Upper lobe of left lung (tissue), 6 donors: ENCODE results near the gene TRMO. TPM values are rescaled to one million over a fixed set of nuclear protein-coding genes. Genes with fewer than 3 reads are reported as not detected.
A peak's percentile ranks its signal among the peaks of the same experiment; 100 is the strongest.

Experiments
- ATAC-seq, 2 donors: fragments of 200-7000 bp; cut with Tn5 transposase; one replicate each; pipeline ENCODE4 v1.9.1; 2022; ENCODE audit warnings: mild to moderate bottlenecking in 2 of 2, moderate library complexity in 2 of 2; ENCODE audit not compliant: low FRiP score in 2 of 2
- DNase-seq, 2 donors: peaks; one replicate each; pipeline ENCODE4 v3.0.0-alpha.2; 2019 to 2020
- H3K27ac ChIP-seq, 4 donors: fragments of 200-600 bp; sonication (generic); one replicate each; pipeline ENCODE4 v1.5.1; 2016 to 2019
- H3K27me3 ChIP-seq, 4 donors: fragments of 200-600 bp; sonication (generic); one replicate each; pipeline ENCODE4 v1.5.1; 2017 to 2019
- H3K36me3 ChIP-seq, 4 donors: fragments of 200-600 bp; sonication (generic); one replicate each; pipeline ENCODE4 v1.5.1; 2016 to 2019
- H3K4me1 ChIP-seq, 4 donors: fragments of 200-600 bp; sonication (generic); one replicate each; pipeline ENCODE4 v1.5.1; 2018 to 2019
- H3K4me3 ChIP-seq, 4 donors: fragments of 200-600 bp; sonication (generic); one replicate each; pipeline ENCODE4 v1.5.1; 2017 to 2019; ENCODE audit warnings: mild to moderate bottlenecking in 2 of 4, moderate library complexity in 1 of 4
- H3K9me3 ChIP-seq, 4 donors: fragments of 200-600 bp; sonication (generic); one replicate each; pipeline ENCODE4 v1.5.1; 2018 to 2019
- EP300 ChIP-seq, 4 donors: sonication (generic); formaldehyde crosslinking; IDR thresholded peaks; one replicate each; pipeline ENCODE4 v1.5.1; 2017; ENCODE audit warnings: antibody characterized with exemption in 4 of 4, control low read depth in 2 of 4
- POLR2A ChIP-seq, 4 donors: fragments of 450-650 bp; IDR thresholded peaks; one replicate each; pipeline ENCODE4 v1.5.1; 2016 to 2017; ENCODE audit warnings: antibody characterized with exemption in 4 of 4, mild to moderate bottlenecking in 2 of 4
- POLR2AphosphoS5 ChIP-seq, 2 donors: sonication (generic); formaldehyde crosslinking; IDR thresholded peaks; one replicate each; pipeline ENCODE4 v1.5.1; 2017; ENCODE audit warnings: antibody characterized with exemption in 2 of 2
- WGBS, 2 donors: methylation state at CpG; one replicate each; pipeline ENCODE4 v1.1.5; 2017 to 2018; 5-methylcytosine and 5-hydroxymethylcytosine counted together
- total RNA-seq, 6 donors: library from RNA; depleted of rRNA in 4 of 6; stranded (reverse); fragments of >200 nt in 4 of 6; gene quantifications; one replicate each; pipeline versions ENCODE4 v1.1.0 to v1.2.1, GENCODE V29; 2016 to 2021
- TF ChIP-seq, protein P1 (sequence below), 6 experiments: fragments of 450-650 bp in 4 of 6; fragments of 200-600 bp in 2 of 6; sonication (generic) in 2 of 6; IDR thresholded peaks; one replicate each; pipeline ENCODE4 v1.5.1; 2016 to 2019; ENCODE audit warnings: antibody characterized with exemption in 6 of 6
- donor health status: DM: no; HTN: no; CAD: no; lungs with moderate emphysema.
- donor health status: DM: no; HTN: yes; CAD: no; lungs with severe emphysema.

The TRMO gene
- total RNA-seq, 6 donors from 2014 or later = 18.1 to 68.1 (median 37.7) TPM

DNA sequence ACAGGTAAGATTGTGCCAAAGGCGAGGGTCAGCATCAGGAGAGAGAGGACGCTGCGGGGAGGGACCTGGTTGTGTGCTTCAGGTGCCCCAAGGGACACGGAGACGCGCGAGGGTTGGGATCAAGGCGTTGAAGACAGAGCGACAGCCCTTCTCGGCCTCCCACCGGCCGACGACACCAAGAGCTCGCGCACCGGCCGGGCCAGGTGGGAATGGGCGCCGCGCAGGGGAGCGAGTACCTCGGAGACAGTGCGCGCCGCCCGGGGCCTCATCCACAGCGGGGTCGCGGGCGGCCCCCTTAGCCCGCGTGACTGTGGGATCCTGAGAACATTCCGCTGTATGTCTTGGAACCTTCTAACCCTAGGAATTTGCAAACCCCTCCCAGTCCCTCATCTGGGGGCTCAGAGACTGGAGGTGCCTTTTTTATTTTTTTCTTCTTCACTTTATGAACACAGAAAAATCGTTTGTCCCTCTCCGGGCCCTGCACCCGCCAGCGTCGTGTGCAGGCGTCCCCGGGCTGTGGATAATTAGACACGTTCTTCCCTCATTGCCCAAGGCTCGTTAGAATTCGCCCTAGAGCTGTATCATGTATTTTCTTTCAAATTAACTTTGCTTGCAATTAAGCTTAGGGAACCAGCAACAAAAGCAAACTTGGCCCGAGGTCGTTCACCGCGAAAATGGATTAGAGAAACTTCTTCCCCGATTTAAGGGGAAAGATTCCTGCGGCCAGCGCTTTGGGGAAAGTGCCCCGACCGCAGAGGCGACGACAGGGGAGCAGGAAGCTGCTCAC, 64.5 kb downstream of the TRMO start:
- peaks cover 16 to 27% (median 16%) of the 10 kb centered on the region in 4 donors for H3K4me1 ChIP-seq
- WGBS, 2 donors = 6 to 8% methylated on average over 36 to 54 of the region's 54 CpGs
- no peak overlapping the region for H3K4me3 ChIP-seq
- no peak overlapping the region for H3K27ac ChIP-seq
- DNase-seq (peak in 1 of 2 donors; percentile 66), ATAC-seq (no peak)
- TF ChIP-seq, protein P1, sequence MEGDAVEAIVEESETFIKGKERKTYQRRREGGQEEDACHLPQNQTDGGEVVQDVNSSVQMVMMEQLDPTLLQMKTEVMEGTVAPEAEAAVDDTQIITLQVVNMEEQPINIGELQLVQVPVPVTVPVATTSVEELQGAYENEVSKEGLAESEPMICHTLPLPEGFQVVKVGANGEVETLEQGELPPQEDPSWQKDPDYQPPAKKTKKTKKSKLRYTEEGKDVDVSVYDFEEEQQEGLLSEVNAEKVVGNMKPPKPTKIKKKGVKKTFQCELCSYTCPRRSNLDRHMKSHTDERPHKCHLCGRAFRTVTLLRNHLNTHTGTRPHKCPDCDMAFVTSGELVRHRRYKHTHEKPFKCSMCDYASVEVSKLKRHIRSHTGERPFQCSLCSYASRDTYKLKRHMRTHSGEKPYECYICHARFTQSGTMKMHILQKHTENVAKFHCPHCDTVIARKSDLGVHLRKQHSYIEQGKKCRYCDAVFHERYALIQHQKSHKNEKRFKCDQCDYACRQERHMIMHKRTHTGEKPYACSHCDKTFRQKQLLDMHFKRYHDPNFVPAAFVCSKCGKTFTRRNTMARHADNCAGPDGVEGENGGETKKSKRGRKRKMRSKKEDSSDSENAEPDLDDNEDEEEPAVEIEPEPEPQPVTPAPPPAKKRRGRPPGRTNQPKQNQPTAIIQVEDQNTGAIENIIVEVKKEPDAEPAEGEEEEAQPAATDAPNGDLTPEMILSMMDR (IDR thresholded peaks at IDR 0.05) = no peak
- no peak for TF ChIP-seq POLR2AphosphoS5 (IDR thresholded peaks at IDR 0.05)
- TF ChIP-seq POLR2A (IDR thresholded peaks at IDR 0.05) = no peak
- no peak for TF ChIP-seq EP300 (IDR thresholded peaks at IDR 0.05)
- H3K36me3 ChIP-seq = no peaks in the 10 kb centered on the region
- H3K9me3 ChIP-seq = no peaks in the 10 kb centered on the region
- peaks cover 0 to 63% (median 38%) of the 10 kb centered on the region in 4 donors for H3K27me3 ChIP-seq

DNA sequence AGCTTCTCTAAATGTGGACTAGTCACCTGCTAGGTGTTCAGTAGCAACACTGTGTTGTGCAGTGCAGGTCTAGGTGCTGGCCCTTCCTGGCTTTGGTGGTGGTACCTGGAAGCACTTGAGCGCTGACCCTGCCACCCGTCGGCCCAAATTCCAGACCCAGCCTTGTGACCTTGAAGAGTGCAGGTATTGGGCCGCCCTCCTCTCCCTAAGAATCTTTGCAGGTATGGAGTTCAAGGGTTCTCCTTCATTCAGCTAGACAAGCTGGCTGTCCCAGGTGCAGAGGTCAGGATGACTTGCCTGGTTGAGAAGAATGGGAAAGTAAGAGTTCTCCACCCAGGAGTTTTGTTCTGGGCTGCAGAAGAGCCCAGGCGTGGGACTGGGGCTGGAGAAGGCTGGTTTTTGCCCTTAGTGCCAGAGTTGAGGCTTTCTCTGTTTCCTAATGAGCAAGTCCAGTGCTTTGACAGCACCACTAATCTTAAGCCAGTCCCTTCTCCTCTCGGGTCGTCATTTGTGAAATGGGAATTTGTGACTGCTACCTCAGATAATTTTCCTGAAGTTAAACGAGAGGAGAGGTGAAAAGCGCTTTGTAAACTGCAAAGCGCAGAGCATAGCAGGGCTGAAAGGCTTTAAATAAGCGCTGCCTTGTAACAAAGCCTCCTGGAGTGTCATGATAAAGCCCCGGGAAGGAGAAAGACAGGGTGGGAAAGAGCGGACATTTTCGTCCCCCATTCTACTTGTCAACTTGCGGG, 65.3 kb downstream of the TRMO start:
- Histone ChIP-seq H3K27ac (no peak overlapping the region), H3K27me3 (peaks cover 0 to 71% (median 43%) of the 10 kb centered on the region in 4 donors), H3K4me3 (no peak overlapping the region), H3K36me3 (no peaks in the 10 kb centered on the region), H3K4me1 (peaks cover 20 to 35% (median 22%) of the 10 kb centered on the region in 4 donors), H3K9me3 (no peaks in the 10 kb centered on the region)
- WGBS, 2 donors = 14 to 26% methylated on average over 11 to 15 of the region's 15 CpGs
- TF ChIP-seq EP300 (IDR thresholded peaks at IDR 0.05) = no peak
- TF ChIP-seq POLR2A (IDR thresholded peaks at IDR 0.05) = no peak
- TF ChIP-seq, protein P1 (IDR thresholded peaks at IDR 0.05) = no peak
- no peak for TF ChIP-seq POLR2AphosphoS5 (IDR thresholded peaks at IDR 0.05)
- DNase-seq = no peak
- ATAC-seq = no peak

DNA sequence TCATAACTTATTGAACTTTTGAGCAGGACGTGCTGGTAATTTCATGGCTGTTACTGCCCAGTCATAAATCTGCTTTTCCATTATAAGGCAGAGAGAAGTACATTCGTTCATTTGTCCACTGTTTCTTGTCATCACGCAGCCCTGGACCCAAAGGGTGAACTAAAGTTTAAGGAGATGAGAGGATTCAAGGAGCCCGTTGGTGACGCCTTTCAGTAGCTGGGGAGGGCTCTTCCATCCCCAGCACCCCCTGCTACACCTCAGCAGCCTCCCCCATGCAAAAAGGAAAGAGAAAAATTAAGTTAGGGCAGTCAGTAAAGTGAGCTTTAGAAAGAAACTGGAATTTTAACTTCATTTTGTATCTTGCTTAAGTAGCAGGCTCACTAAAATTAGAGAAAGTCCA, 66.4 kb downstream of the TRMO start:
- 16 to 30% methylated on average over 5 of the region's 5 CpGs for WGBS, 2 donors
- H3K27ac ChIP-seq = no peak overlapping the region
- H3K4me3 ChIP-seq = no peak overlapping the region
- TF ChIP-seq POLR2AphosphoS5 (IDR thresholded peaks at IDR 0.05) = no peak
- no peaks in the 10 kb centered on the region for H3K36me3 ChIP-seq
- peaks cover 26 to 44% (median 28%) of the 10 kb centered on the region in 4 donors for H3K4me1 ChIP-seq
- ATAC-seq (no peak), DNase-seq (no peak)
- H3K27me3 ChIP-seq = peaks cover 0 to 76% (median 50%) of the 10 kb centered on the region in 4 donors
- H3K9me3 ChIP-seq = no peaks in the 10 kb centered on the region

DNA sequence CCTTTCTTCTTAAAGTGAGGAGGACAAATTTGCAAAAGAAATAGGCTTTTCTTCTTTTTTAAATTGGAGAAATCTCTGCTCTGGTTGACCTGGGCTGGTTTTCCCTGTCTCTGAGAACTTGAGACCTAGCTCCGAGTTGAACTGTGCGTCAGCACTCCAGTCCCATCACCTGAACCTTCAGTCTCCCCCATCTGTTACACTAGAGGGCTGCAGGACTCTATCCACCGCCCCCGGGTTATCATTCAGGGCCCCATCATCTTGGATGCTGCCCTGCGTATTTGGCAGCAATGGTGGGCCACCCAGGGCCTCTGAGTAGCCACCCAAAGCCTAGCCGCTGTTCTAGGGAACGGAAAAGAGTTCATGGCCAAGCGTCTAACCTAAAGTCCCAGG, 66.8 kb downstream of the TRMO start:
- ATAC-seq = no peak
- no peak for DNase-seq
- no peak overlapping the region for H3K27ac ChIP-seq
- H3K36me3 ChIP-seq = no peaks in the 10 kb centered on the region
- 20 to 22% methylated on average over 8 of the region's 8 CpGs for WGBS, 2 donors
- H3K4me1 ChIP-seq = peaks cover 26 to 44% (median 28%) of the 10 kb centered on the region in 4 donors
- TF ChIP-seq POLR2A (IDR thresholded peaks at IDR 0.05) (no peak), POLR2AphosphoS5 (IDR thresholded peaks at IDR 0.05) (no peak), EP300 (IDR thresholded peaks at IDR 0.05) (no peak)
- TF ChIP-seq, protein P1 (IDR thresholded peaks at IDR 0.05) = no peak
- no peaks in the 10 kb centered on the region for H3K9me3 ChIP-seq
- no peak overlapping the region for H3K4me3 ChIP-seq
- peaks cover 0 to 80% (median 48%) of the 10 kb centered on the region in 4 donors for H3K27me3 ChIP-seq
